Calu3 (cell line): Measurements from ENCODE around the gene PTPRN2. TPM values are rescaled to one million over a fixed set of nuclear protein-coding genes. Genes with fewer than 3 reads are reported as not detected.

Experiments used
- BruUV-seq: library from RNA; stranded (reverse); fragments of 400-500 nt; replicated peaks from 2 replicates; lab custom pipeline; 2021; lab: Mats Ljungman, UMichigan
- CTCF ChIA-PET: fragments of 300-600 bp; sonication (Branson Sonifier 250); formaldehyde crosslinking; loops from one replicate; lab custom pipeline; 2022; ENCODE audit warnings: antibody characterized with exemption; lab: Charles Lee
- DNase-seq: peaks from one replicate; pipeline ENCODE4 v3.0.0; 2022
- H3K27ac Mint-ChIP-seq: one replicate; pipeline ENCODE4 v1.8.0; 2022; ENCODE audit warnings: mixed read lengths; ENCODE audit not compliant: unreplicated experiment
- H3K27me3 Mint-ChIP-seq: one replicate; pipeline ENCODE4 v1.8.0; 2022; ENCODE audit warnings: mixed read lengths; ENCODE audit not compliant: unreplicated experiment
- H3K36me3 Mint-ChIP-seq: one replicate; pipeline ENCODE4 v1.8.0; 2022; ENCODE audit warnings: mild to moderate bottlenecking, moderate library complexity, mixed read lengths; ENCODE audit not compliant: insufficient read depth, unreplicated experiment
- H3K4me1 Mint-ChIP-seq: one replicate; pipeline ENCODE4 v1.8.0; 2022; ENCODE audit warnings: mild to moderate bottlenecking, low read depth, mixed read lengths; ENCODE audit not compliant: unreplicated experiment
- H3K4me3 Mint-ChIP-seq: one replicate; pipeline ENCODE4 v1.8.0; 2022; ENCODE audit warnings: mild to moderate bottlenecking, low read depth, moderate library complexity, mixed read lengths; ENCODE audit not compliant: unreplicated experiment
- H3K9me3 Mint-ChIP-seq: one replicate; pipeline ENCODE4 v1.8.0; 2022; ENCODE audit warnings: low read depth, mixed read lengths; ENCODE audit not compliant: unreplicated experiment
- CTCF ChIP-seq: fragments of 200-600 bp; IDR thresholded peaks from one replicate; pipeline ENCODE4 v1.8.0; 2022; ENCODE audit warnings: antibody characterized with exemption; ENCODE audit not compliant: unreplicated experiment
- intact Hi-C: fragments of 100-400 bp; cut with micrococcal nuclease; formaldehyde crosslinking; loops from one replicate; pipeline ENCODE4 v1.10.0; 2022; ENCODE audit not compliant: unreplicated experiment
- total RNA-seq: library from RNA; stranded (reverse); gene quantifications from 2 replicates; pipeline ENCODE4 v1.2.3, GENCODE V29; 2022

The PTPRN2 gene
- total RNA-seq, 1 experiment from 2014 or later = 2.0 TPM

GRCh38 chr7:157788573-157788972, 799.0 kb downstream of the PTPRN2 start:
- CTCF ChIA-PET = interaction anchor here (0.5 kb wide), 1 partner anchor 35 kb away, joined by 3 read pairs; no protein-coding TSS in a partner anchor
- no peak for DNase-seq
- Mint-ChIP-seq H3K27ac (no peak overlapping the region), H3K9me3 (peaks cover 8% of the 10 kb centered on the region), H3K27me3 (no peaks in the 10 kb centered on the region), H3K36me3 (no peaks in the 10 kb centered on the region), H3K4me3 (no peak overlapping the region), H3K4me1 (no peaks in the 10 kb centered on the region)
- TF ChIP-seq CTCF = no peak
- intact Hi-C loops = no loop called here
- BruUV-seq = no TSS peak

GRCh38 chr7:157787275-157787701, 800.3 kb downstream of the PTPRN2 start:
- H3K9me3 Mint-ChIP-seq = peaks cover 11% of the 10 kb centered on the region
- no peak for DNase-seq
- H3K4me3 Mint-ChIP-seq = no peak overlapping the region
- TF ChIP-seq CTCF = no peak
- H3K27ac Mint-ChIP-seq = no peak overlapping the region
- H3K36me3 Mint-ChIP-seq = no peaks in the 10 kb centered on the region
- no peaks in the 10 kb centered on the region for H3K4me1 Mint-ChIP-seq
- intact Hi-C loops = no loop called here
- no peaks in the 10 kb centered on the region for H3K27me3 Mint-ChIP-seq
- CTCF ChIA-PET = no interaction called here
- no TSS peak for BruUV-seq

- H3K9me3 Mint-ChIP-seq = peaks cover 11% of the 10 kb centered on the region
Observed at GRCh38 chr7:157786375-157787274, 801.0 kb downstream of the PTPRN2 start.

More at GRCh38 chr7:157786375-157787274, 801.0 kb downstream of the PTPRN2 start:
- no TSS peak for BruUV-seq
- intact Hi-C loops = no loop called here
- DNase-seq = no peak
- no peaks in the 10 kb centered on the region for H3K27me3 Mint-ChIP-seq
- no peak overlapping the region for H3K27ac Mint-ChIP-seq
- CTCF ChIA-PET = no interaction called here
- H3K4me1 Mint-ChIP-seq = no peaks in the 10 kb centered on the region
- TF ChIP-seq CTCF = no peak
- H3K4me3 Mint-ChIP-seq = no peak overlapping the region
- no peaks in the 10 kb centered on the region for H3K36me3 Mint-ChIP-seq
